Suppressor macrophage treated with lipopolysaccharide for 1 hour (primary cell): Measurements from ENCODE around the gene MED16.
"Not testable (repeated sequence)": the region's sequence is repeated elsewhere in the genome, so short reads cannot be mapped to it uniquely, and the experiment has no call there.

Experiments used
- DNase-seq, 3 donors: peaks; one replicate each; pipeline ENCODE4 v3.0.0-alpha.2; 2020 to 2022

MED16 gene

DNA sequence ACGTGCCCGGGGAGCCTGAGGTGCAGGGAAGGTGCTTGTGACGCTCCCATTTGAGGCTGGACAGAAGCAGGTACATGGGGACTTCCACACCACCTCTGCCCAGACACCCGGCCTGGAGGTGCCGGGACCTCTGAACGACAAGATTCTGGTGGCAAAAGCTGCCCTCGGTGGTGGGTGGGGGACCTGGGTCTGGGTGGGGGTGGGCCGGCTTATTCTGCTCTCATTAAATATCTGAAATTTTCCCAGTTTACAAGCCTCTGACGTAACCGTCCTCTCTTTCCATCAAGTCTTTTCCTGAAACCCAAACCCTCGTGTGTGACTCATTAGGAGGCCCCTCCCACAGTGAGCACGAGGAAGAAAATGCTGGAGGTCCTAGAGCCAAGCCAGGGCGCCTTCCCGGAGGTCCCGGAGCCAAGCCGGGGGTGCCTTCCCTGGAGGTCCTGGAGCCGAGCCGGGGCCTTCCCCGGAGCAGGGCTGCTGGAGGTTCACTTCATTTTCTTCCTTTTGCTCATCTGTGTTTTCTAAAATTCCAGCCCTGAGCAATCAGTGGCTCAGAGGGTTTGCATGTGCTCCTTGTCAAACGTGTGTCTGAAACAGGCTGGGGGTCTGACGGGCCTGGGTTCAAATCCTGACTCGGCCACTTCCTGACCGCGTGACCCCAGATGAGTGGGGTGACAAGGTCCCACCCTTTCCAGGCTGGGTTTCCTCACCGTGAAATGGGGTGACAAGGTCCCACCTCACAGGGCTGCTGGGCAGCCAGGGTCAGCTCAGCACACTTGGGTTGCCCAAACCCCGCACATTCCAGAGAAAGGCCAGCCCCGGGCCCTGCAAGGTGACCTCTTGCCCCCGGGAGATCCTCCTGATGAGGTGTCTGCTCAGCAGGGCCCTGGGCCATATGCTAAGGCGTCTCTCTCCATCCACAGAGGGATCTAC lies 23.5 kb downstream of the MED16 start:
- DNase-seq, result peak; percentile 54 to 71 (median 59)

DNA sequence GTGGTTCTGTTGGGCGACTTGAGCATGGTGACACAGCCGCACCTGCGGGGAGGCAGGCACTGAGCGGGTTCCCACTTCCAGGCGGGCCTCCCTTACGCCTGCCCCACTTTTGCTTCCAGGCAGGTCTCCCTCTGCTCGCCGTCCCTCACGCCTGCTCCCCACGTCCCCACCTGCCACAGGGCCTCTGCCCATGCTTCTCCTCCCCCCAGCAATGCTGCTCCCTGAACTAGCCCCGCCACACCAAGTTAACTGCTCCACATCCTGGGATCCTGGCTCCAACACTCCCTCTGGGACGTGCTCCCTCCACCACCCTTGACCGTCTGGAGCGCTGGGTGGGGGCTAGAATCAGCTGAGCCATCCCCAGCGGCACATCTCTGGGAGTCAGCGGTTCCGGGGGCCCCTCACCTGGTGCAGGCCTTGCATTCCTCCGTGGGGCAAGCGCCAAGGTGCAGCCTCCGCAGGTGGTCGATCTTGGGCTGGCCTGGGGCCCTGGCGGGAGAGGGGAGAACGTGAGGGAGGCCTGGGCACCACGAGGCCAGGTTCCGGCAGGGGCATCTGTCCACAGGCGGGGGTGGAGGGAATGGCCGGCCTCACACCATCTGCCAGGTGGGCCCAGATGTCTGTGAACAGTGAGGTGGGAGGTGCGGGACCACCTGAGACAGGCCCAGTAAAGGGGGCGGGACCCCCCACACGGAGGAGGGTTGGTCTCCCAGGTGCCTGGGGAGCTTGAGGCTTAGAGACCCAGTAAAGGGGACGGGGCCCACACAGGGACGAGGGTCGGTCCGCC lies 24.3 kb downstream of the MED16 start:
- DNase-seq, result no peak

DNA sequence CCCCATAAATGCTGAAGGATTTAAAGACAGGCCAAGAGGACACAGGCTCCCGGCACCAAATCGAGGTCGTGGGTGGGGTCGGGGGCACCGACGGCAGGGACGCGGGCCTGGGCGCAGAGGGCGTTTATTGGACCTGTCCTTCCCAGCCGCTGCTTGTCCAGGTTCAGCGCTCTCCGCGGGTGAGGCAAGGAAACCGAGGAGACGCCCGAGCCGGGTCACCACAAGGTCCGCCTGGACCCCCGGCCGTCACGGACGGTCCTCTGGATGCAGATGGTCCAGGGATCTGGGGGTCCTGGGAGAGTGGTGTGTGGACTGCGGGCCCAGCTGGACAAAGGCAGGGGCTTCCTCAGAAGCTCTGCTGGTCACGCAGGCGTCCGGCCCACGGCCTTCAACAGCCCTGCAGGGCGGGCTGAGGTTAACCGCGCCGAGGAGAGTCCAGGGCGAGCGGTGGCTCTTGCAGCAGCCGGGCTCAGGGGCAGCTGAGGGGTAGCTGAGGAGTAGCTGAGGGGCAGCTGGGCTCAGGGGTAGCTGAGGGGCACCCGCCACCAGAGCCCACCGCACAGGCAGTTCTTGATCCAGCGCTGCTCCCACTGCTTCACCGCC lies 25.0 kb downstream of the MED16 start:
- DNase-seq, result no peak

DNA sequence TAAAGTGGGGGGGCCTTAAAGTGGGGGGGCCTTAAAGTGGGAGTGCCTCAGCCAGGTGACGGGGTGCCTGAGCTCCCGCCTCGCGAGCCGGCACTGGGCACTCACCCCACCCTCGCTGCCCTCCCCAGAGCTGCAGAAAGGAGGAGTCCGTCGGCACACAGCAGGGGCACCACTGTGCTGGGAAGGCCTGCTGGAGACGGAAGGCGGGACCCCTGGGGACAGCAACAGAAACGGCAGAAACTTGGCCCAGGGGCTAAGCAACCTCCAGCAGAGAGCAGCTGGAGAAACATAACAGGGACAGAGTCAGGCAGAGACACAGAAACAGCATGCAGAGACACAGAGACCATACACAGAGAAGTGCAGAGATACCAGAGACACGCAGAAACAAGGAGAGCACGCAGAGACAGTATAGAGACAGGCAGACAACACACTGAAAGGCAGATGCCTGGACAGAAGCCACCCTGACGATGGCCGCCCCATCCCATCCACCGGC lies 25.6 kb downstream of the MED16 start:
- no peak for DNase-seq

DNA sequence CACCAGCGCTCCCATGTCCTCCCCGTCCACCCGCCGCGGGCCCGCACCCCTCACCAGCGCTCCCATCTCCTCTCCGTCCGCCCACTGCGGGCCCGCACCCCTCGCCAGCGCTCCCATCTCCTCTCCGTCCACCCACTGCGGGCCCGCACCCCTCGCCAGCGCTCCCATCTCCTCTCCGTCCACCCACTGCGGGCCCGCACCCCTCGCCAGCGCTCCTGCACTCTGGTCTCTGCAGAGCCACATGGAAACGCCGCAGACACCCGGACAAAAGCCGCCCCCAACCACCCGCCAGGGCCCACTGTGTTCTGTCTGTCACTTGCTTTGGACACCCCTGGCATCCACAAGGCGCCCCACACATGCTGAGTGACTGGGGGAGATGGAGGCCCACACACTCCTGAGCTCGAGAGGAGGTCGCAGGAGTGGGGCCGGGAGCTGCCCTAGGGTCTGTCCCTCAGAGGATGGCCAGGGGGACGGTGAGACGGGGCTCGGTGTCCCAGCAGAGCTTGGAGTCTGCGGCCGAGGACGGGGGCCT lies 26.2 kb downstream of the MED16 start:
- no peak for DNase-seq

DNA sequence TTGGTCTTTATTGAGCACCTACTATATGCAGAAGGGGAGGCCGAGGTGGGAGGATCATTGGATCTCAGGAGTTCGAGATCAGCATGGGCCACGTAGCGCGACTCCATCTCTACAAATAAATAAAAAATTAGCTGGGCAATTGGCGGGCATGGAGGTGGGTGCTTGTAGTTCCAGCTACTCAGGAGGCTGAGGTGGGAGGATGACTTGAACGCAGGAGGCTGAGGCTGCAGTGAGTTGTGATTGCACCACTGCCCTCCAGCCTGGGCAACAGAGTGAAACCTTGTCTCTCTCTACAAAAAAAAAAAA lies 29.7 kb downstream of the MED16 start:
- DNase-seq, result no peak

DNA sequence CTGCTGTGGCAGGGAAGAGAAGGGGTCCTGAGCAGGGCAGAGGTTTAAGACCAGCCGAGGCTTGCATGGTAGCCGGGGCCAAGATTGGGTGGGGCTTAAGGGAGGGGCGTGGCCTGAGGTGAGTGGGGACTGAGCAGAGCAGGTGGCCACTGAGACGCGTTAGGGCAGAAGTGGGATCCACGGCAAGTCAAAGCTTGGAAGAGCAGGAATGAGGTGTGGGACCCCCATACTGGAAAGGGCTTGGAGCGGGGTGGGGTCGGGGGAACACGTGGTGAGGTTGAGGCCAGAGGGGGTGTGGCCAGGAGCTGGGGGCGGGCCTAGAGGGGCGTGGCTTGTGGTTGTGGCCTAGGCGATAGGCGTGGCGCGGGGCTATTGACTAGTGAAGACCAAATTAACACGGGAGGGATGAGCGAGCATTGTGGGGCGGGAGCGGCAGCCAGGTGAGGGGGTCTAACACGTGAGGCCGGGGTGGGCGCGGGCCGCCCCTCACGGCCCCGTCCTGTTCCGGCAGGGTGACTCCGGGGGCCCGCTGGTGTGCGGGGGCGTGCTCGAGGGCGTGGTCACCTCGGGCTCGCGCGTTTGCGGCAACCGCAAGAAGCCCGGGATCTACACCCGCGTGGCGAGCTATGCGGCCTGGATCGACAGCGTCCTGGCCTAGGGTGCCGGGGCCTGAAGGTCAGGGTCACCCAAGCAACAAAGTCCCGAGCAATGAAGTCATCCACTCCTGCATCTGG lies 30.2 kb downstream of the MED16 start:
- DNase-seq, result peak; percentile 69 to 86 (median 77)

DNA sequence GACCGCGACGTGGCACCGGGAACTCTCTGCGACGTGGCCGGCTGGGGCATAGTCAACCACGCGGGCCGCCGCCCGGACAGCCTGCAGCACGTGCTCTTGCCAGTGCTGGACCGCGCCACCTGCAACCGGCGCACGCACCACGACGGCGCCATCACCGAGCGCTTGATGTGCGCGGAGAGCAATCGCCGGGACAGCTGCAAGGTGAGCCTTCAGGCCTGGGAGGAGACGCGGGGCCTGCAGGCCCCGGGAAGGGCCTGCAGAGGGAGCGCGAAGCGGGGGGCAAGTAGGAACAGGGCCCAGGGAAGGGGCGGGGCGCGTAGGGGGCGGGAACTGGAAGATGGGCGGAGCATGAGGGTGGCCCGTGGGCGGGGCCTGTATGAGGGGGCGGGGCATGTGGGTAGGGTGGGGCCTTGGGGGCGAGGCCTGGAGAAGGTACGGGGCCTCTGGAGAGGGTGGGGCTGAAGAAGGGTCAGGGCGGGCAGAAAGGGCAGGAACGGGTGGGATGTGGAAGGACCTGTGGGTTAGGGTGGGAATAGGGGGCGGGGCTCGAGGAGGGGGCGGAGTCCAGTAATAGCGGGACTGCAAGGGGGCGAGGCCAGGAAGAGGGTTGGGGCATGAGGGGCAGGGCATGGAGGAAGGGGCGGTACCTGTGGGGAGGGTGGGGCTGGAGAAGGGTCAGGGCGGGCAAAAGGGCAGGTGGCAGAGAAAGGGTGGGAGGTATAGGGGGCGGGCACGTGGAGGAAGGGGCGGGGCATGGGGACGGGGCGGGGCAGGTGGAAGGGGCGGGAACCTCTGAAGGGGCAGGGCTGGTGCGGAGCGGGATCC lies 31.0 kb downstream of the MED16 start:
- DNase-seq, result peak; percentile 64 to 89 (median 72)

DNA sequence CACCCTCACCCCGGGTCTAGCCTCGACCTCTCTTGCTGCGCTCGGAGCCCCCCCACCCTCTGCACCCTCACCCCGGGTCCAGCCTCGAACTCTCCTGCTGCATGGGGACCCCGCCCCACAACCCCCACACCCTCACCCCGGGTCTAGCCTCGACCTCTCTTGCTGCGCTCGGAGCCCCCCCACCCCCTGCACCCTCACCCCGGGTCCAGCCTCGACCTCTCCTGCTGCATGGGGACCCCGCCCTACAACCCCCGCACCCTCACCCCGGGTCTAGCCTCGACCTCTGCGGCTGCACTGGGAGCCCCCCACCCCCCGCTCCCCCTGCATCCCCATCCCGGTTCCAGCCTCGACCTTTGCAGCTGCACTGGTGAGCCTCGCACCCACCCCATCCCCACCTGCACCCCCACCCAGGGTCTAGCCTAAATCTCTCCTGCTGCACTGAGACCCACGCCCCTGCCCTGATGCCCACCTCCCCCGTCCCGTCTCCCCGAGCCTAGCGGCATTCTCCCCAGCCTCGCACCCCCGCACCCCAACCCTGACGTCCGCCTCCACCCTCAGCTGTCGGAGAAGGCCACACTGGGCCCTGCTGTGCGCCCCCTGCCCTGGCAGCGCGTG lies 31.7 kb downstream of the MED16 start:
- DNase-seq, result no peak

DNA sequence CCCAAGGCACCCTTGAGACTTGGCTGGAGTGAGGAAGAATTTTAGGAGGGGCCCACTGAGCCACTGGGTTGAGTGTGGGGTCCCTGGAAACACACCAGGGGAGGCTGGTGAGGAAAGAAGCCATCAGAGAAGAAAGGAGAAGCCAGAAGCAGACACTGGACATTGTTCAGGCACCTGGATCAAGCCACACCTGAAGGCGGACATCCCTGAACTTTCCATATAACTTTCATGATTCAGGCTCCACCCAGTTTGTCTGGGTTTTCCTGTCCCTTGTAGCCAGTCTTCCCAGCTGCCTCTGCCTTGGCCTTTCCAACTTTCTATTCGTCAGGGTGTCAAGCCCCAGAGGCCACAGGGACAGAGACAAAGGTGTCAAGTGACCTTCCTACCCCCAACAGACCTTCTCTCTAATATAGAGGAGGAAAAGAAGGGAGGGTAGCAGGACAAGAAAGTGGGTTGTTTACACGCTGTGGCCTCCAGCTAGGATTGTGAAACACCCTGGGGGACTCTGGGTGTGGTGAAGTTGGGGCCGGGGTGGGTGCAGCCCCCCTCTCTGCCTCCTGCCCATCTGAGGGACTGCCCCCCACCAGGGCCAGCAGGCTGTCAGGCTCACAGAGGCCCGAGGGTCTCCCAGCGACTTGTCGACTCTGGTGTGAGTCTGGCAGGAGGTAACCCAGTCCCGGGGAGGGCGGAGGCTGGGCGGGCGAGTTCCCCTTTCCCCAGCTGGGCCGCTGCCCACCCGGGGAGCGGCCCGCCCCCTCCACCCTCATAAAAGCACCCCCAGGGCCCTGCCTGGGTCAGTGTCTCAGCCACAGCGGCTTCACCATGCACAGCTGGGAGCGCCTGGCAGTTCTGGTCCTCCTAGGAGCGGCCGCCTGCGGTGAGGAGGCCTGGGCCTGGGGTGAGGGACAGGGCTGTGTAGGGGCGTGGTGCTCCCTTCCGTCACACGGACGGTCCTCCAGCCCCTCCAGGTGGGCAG lies 33.8 kb downstream of the MED16 start, which contains the start of gene CFD:
Gene CFD, plus strand, starts transcription at position 797 of the 976 bp plus-strand sequence. Its CDS starts 26 bp downstream, at position 823.
- DNase-seq, result peak; percentile 74 to 88 (median 78)

DNA sequence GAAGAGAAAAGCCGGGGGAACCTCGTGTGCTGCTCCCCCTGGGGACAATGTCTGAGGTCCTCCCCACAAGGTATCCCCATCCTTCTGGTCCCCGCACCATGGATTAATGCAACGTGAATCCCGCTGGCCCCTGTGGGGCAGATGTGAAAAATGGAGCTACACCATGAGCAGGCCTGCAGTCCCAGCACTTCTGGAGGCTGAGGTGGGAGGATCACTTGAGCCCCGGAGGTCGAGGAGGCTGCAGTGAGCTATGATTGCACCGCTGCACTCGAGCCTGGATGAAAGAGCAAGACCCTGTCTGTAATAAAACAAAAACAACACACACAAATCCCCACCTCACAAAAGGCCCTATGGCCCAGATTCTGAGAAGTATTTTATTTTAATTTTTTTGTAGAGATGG lies 34.7 kb downstream of the MED16 start:
- DNase-seq, result no peak

DNA sequence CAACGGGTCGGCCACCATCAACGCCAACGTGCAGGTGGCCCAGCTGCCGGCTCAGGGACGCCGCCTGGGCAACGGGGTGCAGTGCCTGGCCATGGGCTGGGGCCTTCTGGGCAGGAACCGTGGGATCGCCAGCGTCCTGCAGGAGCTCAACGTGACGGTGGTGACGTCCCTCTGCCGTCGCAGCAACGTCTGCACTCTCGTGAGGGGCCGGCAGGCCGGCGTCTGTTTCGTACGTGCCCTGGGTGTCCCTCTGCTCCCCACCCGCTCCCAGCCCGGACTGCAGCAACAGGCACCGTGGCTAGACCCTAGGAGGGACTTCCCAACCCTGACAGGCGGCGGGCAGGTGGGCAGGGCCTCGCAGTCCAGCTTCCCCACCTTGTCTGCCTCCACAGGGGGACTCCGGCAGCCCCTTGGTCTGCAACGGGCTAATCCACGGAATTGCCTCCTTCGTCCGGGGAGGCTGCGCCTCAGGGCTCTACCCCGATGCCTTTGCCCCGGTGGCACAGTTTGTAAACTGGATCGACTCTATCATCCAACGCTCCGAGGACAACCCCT lies 37.3 kb downstream of the MED16 start:
- DNase-seq, result no peak

DNA sequence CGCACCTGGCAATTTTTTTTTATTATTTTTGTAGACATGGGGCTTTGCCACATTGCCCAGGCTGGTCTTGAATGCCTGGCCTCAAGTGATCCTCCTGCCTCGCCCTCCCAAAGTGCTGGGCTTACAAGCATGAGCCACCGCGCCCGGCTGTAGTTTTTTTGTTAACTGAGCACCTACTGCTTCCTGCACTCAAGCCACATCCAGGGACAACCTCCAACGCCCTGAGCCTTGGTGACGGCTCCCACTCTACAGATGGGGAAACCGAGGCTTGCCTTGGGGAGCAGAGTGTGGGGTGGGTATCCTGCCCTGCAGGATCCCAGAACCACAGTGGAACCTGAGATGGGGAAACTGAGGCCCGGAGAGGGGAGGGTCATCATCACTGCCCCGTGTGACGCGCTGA lies 37.8 kb downstream of the MED16 start:
- no peak for DNase-seq

DNA sequence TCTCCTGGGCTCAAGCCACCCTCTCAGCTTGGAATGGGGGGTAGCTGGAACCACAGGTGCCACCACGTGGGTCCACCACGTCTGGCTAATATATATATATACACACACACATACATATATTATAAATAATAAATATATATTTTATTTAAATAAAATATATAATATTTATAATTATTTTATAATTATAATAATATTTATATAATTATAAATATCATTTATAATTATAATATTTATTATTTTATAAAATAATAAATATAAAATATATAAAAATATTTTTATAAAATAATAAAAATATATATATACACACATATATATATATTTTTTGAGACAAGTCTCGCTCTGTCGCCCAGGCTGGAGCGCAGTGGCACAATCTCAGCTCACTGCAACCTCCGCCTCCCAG lies 38.4 kb downstream of the MED16 start:
- no peak for DNase-seq

DNA sequence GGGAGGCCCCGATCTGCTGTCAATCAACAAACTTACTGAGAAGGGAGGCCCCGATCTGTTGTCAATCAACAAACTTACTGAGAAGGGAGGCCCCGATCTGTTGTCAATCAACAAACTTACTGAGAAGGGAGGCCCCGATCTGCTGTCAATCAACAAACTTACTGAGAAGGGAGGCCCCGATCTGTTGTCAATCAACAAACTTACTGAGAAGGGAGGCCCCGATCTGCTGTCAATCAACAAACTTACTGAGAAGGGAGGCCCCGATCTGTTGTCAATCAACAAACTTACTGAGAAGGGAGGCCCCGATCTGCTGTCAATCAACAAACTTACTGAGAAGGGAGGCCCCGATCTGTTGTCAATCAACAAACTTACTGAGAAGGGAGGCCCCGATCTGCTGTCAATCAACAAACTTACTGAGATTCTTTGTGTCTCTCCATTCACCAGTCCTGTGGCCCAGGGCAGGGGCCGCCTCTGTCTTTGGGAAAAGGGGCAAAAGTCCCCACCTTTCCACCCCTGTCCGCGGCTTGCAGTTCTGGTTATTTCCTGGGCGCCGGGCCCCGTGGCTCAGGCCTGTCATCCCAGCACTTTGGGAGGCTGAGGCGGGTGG lies 39.3 kb downstream of the MED16 start:
- DNase-seq, result not testable (repeated sequence)

DNA sequence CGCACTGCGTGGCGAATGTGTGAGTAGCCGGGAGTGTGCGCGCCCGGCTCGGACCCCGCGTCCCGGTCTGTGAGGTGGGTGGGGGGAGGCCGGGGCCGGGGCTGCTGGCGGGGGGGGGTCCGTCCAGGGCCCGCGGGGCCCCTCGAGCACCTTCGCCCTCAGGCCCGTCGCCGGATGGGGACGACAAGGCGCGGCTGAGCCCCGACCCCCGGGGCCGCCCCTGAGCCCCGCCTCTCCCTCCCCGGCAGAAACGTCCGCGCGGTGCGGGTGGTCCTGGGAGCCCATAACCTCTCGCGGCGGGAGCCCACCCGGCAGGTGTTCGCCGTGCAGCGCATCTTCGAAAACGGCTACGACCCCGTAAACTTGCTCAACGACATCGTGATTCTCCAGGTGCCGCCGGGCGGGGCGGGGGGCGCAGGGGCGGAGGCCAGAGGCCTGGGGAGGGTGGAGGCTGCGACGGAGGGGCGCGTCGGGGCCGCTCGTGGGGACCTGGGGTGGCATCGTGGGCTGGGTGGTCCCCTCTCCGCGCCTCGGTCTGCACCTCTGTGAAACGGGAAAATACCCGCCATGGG lies 39.9 kb downstream of the MED16 start:
- no peak for DNase-seq

DNA sequence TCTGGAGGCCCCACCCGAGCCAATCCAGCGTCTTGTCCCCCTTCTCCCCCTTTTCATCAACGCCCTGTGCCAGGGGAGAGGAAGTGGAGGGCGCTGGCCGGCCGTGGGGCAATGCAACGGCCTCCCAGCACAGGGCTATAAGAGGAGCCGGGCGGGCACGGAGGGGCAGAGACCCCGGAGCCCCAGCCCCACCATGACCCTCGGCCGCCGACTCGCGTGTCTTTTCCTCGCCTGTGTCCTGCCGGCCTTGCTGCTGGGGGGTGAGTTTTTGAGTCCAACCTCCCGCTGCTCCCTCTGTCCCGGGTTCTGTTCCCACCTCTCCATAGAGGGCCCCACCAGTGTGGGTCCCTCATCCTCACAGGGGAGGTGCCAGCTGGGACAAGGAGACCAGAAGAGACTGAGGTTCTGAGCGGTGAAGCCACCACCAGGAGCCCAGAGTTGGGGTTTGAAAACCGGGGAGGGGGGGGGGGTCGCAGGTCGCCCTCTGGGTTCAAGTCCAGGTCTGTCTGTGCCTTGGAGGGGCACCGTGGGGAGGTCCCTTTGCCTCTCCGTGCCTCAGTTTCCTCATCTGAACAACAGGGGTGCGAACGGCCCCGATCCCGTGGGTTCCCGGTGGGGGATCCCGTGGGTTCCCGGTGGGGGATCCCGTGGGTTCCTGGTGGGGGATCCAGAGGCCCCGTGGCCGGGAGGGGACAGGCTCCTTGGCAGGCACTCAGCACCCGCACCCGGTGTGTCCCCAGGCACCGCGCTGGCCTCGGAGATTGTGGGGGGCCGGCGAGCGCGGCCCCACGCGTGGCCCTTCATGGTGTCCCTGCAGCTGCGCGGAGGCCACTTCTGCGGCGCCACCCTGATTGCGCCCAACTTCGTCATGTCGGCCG lies 40.6 kb downstream of the MED16 start, which contains the start of gene ELANE:
Gene ELANE, plus strand, starts transcription at position 168 of the 878 bp plus-strand sequence. Its CDS starts 26 bp downstream, at position 194.
- DNase-seq, result no peak
